Measurements from ENCODE around the gene RFC5.

- TF ChIP-seq, protein P1, sequence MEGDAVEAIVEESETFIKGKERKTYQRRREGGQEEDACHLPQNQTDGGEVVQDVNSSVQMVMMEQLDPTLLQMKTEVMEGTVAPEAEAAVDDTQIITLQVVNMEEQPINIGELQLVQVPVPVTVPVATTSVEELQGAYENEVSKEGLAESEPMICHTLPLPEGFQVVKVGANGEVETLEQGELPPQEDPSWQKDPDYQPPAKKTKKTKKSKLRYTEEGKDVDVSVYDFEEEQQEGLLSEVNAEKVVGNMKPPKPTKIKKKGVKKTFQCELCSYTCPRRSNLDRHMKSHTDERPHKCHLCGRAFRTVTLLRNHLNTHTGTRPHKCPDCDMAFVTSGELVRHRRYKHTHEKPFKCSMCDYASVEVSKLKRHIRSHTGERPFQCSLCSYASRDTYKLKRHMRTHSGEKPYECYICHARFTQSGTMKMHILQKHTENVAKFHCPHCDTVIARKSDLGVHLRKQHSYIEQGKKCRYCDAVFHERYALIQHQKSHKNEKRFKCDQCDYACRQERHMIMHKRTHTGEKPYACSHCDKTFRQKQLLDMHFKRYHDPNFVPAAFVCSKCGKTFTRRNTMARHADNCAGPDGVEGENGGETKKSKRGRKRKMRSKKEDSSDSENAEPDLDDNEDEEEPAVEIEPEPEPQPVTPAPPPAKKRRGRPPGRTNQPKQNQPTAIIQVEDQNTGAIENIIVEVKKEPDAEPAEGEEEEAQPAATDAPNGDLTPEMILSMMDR (tag by site-specific recombination; IDR thresholded peaks at IDR 0.05): no peak
- TF ChIP-seq, protein P2, sequence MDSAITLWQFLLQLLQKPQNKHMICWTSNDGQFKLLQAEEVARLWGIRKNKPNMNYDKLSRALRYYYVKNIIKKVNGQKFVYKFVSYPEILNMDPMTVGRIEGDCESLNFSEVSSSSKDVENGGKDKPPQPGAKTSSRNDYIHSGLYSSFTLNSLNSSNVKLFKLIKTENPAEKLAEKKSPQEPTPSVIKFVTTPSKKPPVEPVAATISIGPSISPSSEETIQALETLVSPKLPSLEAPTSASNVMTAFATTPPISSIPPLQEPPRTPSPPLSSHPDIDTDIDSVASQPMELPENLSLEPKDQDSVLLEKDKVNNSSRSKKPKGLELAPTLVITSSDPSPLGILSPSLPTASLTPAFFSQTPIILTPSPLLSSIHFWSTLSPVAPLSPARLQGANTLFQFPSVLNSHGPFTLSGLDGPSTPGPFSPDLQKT (IDR thresholded peaks at IDR 0.05; ENCODE audit: borderline replicate concordance, low read depth, low read length): no peak
Observed at GRCh38 chr12:118044075-118044474, 27.6 kb downstream of the RFC5 start.
